NK-92 treated with Interleukin-12 subunit alpha and Interleukin-12 subunit beta, amount 100 ng/mL, for 24 hours (cell line): ENCODE results near the gene CCDC182.

Experiments
- DNase-seq: peaks from one replicate; lab custom pipeline; 2025; lab: John Stamatoyannopoulos, UW

Gene CCDC182

DNA sequence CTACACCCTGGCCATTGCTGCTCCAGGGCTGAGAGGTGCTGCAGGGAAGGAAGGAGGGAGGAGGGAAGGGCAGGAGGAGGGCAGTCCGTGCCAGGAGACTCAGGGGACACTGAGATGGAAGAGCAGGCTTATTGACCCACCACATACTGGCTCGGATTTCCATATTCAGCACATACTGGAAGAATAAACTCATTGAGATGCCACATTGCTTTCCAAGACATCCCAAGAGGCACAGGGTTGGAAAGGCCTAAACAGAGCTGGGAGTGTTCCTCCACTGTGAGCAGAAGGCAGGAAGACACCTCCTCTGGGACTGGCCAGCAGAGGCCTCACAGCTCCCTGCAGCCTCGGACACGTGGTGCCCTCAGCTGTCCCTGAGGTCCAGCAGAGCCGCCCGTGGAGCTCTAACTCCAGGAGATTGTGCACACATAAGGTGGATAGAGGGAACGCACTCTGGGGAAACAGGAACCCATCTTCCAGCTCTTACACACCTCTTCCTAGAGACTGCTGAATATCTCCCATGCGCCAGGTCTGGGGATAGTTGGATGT, 17.4 kb downstream of the CCDC182 start:
- no peak for DNase-seq

GRCh38 chr17:57726838-57727237, 18.3 kb downstream of the CCDC182 start:
- no peak for DNase-seq

- no peak for DNase-seq
Measured at GRCh38 chr17:57726213-57726790, 18.8 kb downstream of the CCDC182 start.

DNA sequence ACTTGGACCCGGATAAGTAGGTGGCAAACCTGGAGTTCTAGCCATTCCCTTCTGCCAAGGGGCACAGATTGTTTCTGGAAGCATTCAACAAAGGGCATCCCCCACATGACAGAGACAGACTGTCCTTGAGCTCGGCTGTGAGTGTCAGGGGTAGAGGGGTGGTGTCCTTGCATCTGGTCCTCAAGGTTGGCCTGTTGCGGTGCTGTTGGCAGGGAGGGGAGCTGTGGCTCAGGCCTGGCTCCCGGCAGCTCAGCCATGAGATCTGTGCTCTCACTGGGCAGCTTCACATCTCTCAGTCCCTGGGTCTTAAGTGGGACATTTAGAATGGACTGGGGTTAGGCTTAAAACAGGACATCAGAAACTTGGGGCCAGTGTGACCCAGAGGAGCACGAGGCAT, 20.4 kb downstream of the CCDC182 start:
- no peak for DNase-seq

- no peak for DNase-seq
Measured at GRCh38 chr17:57724026-57724728, 20.9 kb downstream of the CCDC182 start.

GRCh38 chr17:57723427-57724025, 21.6 kb downstream of the CCDC182 start:
- no peak for DNase-seq

DNA sequence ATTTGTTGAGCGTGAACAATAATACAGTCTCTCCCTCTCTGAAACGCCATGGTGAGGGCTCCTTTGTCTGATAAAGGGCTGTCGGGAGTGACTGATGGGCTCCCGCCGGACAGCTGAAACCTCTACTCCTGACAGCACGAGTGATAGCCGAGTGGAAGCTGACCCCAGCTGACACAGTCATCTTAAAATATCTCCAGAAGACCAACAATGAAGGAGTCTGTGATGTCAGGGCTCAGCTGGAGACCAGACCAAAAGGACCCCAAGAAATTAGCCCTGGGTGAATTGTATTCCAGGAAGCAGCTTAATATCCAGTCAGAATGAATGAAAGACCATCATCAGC, 22.4 kb downstream of the CCDC182 start:
- no peak for DNase-seq

DNA sequence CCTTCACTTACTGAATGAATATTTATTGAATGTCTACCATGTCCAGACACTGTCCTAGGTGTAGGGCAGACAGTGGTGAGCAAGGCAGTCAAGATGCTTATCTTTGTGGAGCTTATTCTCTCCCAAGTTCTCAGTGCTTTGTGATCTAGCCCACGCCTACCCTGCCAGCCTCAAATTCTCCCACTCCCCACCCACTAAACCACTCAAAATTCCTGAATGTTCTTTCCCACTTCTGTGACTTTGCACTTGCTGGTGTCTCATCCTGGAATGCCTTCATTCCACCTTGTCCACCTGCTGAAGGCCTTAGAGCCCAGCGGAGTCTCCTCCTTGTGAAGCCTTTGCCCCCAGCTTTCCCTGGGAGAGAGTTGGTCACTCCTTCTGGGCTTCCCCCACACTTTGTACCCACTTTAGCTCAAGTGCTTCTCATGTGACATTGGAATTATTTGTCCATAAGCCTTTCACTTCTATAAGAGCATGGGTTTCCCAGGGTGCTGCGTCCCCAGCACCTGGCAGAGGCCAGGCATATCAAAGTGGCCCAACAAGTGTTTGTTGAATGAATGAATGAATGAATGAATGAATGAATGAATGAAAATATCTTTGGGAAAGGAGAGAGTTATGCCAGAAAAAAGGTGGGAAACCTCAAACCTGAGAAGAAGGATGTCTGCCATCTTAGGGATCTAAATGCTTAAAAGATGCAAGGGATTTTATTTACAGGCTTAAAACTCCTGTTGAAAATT, 23.0 kb downstream of the CCDC182 start:
- no peak for DNase-seq

- no peak for DNase-seq
Measured at GRCh38 chr17:57720386-57721035, 24.6 kb downstream of the CCDC182 start.

DNA sequence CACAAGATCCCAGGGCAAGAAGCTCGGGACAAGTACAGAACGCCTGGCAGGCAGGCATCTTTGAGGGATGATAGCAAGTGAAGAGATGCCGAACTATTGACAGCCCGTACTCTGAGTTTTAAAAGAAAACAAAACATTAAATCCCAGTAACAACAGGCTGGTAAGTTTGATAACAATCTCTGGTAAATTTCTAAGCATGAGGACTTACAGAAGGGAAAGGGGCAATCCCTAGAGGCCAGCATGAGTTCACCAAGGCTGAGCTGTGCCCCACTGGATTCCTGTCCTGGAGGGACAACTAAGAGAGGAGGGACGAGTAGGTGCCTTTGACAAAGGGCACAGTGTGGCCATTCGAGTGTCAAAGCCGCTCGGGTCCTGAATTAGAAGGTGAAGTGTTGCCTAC, 26.2 kb downstream of the CCDC182 start:
- no peak for DNase-seq

DNA sequence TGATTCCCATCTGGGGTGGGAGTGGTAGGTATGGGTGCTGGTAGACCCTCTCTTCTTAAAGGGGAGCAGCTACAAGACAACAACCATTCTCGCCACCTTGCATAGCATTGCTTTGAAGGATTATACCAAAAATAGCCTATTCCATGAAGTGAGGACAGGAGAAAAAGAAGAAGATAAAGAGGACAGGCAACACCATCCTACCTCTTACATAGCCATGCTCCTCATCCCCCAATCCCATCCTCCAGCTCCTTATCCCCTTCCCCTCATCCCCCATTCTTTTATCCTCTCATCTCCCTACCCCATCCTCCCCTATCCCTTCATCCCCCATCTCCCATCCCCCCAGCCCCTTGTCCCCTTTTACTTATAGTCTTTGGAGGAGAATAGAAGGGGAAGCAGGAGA, 29.1 kb downstream of the CCDC182 start:
- DNase-seq: no peak

DNA sequence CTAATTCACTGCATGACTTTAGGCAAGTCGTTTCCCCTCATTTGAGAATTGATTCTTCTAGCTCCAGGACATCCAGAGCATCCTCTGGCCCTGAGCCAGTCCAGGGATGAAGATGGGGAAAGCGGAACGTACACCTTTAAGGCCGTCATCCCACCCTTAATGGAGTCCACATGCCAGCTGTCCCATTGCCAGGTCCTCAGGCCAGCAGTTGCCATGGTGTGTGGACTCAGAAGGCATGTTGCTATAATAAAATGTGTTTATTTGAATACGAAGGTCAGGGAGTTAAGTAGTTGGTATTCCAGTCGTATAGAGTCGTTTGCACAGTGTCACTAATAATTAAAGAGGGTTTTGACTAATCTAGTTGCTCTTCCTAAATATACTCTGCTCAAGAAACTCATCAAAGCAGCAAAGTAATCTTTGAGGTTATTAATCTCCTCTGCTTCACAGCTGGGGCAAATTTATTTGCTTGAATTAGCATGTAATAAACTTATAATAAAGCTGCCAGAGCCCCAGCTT, 30.4 kb downstream of the CCDC182 start:
- DNase-seq: no peak

- no peak for DNase-seq
Measured at GRCh38 chr17:57713140-57713539, 32.0 kb downstream of the CCDC182 start.

DNA sequence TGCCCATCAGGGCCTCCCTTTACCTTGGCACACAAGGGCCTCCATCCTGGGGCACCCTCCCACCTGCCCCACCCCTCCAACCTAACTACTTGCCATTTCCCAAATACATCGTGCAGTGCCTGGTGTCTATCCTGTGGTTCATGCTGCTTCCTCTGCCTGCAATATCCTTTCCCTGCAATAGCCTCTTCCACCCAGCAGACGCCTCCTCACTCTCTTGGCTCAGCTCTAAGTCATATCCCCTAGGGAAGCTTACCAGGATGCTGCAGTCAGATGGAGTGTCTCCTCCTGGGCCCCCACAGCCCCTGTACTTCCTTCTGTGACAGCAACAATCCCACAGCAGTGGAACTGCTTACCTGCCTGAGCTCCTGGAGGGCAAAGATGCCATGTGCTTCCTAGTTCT, 36.7 kb downstream of the CCDC182 start:
- no peak for DNase-seq

DNA sequence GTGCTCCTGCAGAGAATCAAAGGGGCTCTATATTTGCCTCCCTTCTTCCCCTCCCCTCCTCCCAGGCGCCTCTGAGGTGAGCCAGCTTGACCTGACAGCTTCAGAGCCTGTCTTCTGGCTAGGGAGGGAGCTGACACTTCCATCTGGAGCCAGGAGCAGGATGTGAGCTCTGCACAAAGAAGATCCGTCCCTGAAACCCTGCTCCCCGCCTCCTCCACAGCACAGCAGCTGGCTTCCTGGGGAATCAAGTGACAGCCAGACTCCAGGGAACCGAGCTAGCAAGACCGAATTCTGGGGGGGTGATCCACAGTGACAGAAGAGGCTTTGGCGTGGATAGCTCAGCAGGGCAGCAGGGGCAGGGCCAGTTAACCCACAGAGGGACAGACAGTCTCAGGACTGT, 37.2 kb downstream of the CCDC182 start:
- DNase-seq: no peak

- no peak for DNase-seq
Measured at GRCh38 chr17:57706761-57707160, 38.3 kb downstream of the CCDC182 start.

GRCh38 chr17:57705921-57706695, 39.0 kb downstream of the CCDC182 start:
- no peak for DNase-seq

DNA sequence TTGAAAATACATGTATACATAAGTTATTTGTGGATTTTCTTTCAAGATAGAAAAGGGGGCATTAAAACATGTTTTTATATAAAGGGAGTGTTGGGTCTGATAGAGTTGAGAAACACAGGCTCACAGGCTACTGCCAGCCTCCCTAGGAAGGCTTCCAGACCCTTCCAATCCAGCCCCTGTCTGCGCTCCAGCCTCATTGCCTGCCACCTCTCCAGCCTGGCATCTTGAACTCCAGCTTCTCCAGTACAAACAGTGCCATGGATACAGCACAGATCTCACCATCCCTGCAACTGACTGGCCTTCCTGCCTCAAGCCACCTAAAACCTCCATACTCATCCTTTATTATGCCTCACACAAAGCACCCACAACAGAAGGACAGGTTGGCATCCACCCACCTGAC, 40.7 kb downstream of the CCDC182 start:
- DNase-seq: no peak

- no peak for DNase-seq
Measured at GRCh38 chr17:57703273-57703672, 41.8 kb downstream of the CCDC182 start.

DNA sequence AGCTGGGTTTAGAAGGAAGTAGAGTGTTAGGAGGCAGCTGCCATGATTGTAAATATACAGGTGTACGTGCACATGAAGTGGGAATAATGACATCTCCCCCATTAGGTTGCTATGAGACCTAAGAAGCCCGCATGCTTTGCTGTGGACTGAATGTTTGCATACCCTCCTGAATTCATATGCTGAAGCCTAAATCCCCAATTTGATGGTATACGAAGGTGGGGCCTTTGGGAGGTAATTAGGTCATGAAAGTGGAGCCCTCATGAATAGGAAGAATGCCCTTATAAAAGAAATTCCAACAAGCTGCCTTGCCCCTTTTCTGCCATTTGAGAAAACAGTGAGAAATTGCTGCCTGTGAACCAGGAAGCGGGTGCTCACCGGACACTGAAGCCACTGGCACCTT, 44.0 kb downstream of the CCDC182 start:
- DNase-seq: no peak

DNA sequence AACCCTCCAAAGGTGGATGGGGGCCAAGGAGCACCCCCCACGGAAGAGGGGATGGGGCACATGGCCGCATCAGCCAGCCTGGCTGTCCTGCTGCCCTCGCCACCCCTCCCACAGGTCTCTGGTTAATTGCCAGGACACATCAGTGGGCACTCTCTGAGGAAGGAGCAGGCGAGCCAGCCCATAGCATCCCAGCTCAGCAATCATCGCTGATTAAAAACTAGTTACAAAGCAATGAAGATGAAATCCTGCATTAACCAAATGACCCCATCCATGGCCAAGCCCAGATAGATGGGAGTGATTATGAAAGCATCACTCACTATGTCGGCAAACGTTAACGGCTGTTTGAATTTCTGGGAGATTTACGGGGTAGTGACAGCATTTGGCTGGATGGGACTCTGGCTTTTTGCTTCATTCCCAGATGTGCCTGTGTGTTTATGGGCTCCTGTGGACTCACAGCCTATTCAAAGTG, 45.3 kb downstream of the CCDC182 start:
- DNase-seq: no peak
